ENCODE data around the gene PRR36.

PRR36 gene

GRCh38 chr19:7830823-7831222 lies 43.4 kb downstream of the PRR36 start:
- H3K4me1 ChIP-seq (ENCODE audit: insufficient read depth, low read length): no peaks in the 10 kb centered on the region; the same call in 1 of the 2 replicates
- no peaks in the 10 kb centered on the region for H3K36me3 ChIP-seq (ENCODE audit: insufficient read depth, low read length)
- no peaks in the 10 kb centered on the region for H3K9me3 ChIP-seq (ENCODE audit: control insufficient read depth, insufficient read depth, low read length)
- no peak overlapping the region; the same call in 1 of the 2 replicates for H3K9ac ChIP-seq (ENCODE audit: low read depth, low read length)

GRCh38 chr19:7830272-7830771 lies 43.9 kb downstream of the PRR36 start:
- no peaks in the 10 kb centered on the region for H3K36me3 ChIP-seq (ENCODE audit: insufficient read depth, low read length)
- no peaks in the 10 kb centered on the region for H3K9me3 ChIP-seq (ENCODE audit: control insufficient read depth, insufficient read depth, low read length)
- no peak overlapping the region; the same call in 1 of the 2 replicates for H3K9ac ChIP-seq (ENCODE audit: low read depth, low read length)
- H3K4me1 ChIP-seq (ENCODE audit: insufficient read depth, low read length): no peaks in the 10 kb centered on the region; the same call in 1 of the 2 replicates

DNA sequence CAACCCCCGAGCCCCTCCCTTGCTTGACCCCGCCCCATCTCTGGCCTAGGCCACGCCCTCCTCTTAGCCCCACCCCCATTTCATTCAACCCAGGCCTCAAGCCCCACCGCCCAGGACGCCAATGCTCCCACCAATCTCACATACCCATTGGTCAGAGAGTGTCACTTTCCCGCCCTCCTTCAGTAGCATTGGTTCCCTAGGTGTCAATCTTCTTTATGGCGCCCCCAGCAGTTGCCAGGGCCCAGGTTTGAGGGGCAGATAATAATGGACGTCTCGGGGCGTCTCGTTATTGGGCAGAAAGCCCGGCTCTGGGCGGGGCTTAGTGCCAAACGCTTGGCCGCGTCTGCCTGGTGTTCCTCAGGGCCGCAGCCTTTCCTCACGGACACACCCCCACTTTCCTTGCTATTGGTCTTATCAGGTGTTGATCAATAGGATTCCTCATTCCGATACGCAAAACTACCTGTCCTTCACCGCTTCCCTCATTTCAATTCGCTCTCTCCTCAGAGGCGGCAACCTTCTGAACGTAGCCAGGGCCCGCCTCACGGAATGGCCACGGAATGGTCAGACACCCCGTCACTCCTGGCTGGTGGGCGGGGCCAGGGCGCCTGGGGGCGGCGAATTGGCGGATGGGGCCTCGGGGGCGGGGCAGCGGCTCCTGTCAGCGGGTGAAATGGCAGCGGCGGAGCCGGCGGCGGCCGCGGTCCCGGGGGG lies 44.5 kb downstream of the PRR36 start, which contains the start of gene EVI5L:
Gene EVI5L, plus strand, starts transcription at position 658 of the 711 bp plus-strand sequence. CDS start 16,325 bp downstream, outside the sequence.
- peak within 1 kb of the TSS; percentile 55; the same call in 1 of the 2 replicates for H3K9ac ChIP-seq (ENCODE audit: low read depth, low read length)
- H3K4me1 ChIP-seq (ENCODE audit: insufficient read depth, low read length): no peaks in the 10 kb centered on the region; the same call in 1 of the 2 replicates
- no peaks in the 10 kb centered on the region for H3K36me3 ChIP-seq (ENCODE audit: insufficient read depth, low read length)
- H3K9me3 ChIP-seq (ENCODE audit: control insufficient read depth, insufficient read depth, low read length): no peaks in the 10 kb centered on the region

- no peaks in the 10 kb centered on the region for H3K9me3 ChIP-seq (ENCODE audit: control insufficient read depth, insufficient read depth, low read length)
- peak overlapping the region; percentile 55; the same call in 1 of the 2 replicates for H3K9ac ChIP-seq (ENCODE audit: low read depth, low read length)
- H3K4me1 ChIP-seq (ENCODE audit: insufficient read depth, low read length): no peaks in the 10 kb centered on the region; the same call in 1 of the 2 replicates
- no peaks in the 10 kb centered on the region for H3K36me3 ChIP-seq (ENCODE audit: insufficient read depth, low read length)
These were observed 45.0 kb downstream of the PRR36 start for GRCh38 chr19:7829166-7829520.

GRCh38 chr19:7823686-7824301 lies 50.4 kb downstream of the PRR36 start:
- no peak overlapping the region for H3K9ac ChIP-seq (ENCODE audit: low read depth, low read length)
- no peaks in the 10 kb centered on the region for H3K9me3 ChIP-seq (ENCODE audit: control insufficient read depth, insufficient read depth, low read length)
- H3K4me1 ChIP-seq (ENCODE audit: insufficient read depth, low read length): no peaks in the 10 kb centered on the region
- H3K36me3 ChIP-seq (ENCODE audit: insufficient read depth, low read length): no peaks in the 10 kb centered on the region

DNA sequence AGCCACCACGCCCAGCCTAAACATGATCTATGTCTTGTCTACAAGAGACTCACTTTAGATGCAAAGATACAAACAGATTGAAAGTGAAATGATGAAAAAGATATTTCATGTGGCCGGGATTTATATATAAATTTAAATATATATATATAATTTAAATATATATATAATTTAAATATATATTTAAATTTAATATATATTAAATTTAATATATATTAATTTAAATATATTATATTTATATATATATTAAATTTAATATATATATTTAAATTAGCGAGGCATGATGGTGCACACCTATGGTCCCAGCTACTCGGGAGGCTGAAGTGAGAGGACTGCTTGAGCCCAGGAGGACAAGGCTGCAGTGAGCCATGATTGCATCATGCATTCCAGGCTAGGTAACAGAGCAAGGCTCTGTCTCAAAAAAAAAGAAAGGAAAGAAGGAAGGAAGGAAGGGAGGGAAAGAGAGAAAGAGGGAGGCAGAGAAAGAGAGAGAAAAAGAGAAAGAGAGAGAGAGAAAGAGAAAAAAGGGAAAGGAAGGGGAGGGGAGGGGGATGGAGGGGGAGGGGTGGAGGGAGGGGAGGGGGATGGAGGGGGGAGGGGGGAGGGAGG lies 51.2 kb downstream of the PRR36 start:
- Histone ChIP-seq H3K4me1 (ENCODE audit: insufficient read depth, low read length) (no peaks in the 10 kb centered on the region), H3K9me3 (ENCODE audit: control insufficient read depth, insufficient read depth, low read length) (no peaks in the 10 kb centered on the region), H3K36me3 (ENCODE audit: insufficient read depth, low read length) (no peaks in the 10 kb centered on the region), H3K9ac (ENCODE audit: low read depth, low read length) (no peak overlapping the region)

GRCh38 chr19:7820588-7820987 lies 53.6 kb downstream of the PRR36 start:
- Histone ChIP-seq H3K9ac (ENCODE audit: low read depth, low read length) (no peak overlapping the region), H3K9me3 (ENCODE audit: control insufficient read depth, insufficient read depth, low read length) (0 out of 2 replicates have a peak, but pooled peaks cover 4% of the 10 kb centered on the region), H3K36me3 (ENCODE audit: insufficient read depth, low read length) (no peaks in the 10 kb centered on the region), H3K4me1 (ENCODE audit: insufficient read depth, low read length) (no peaks in the 10 kb centered on the region)

- H3K36me3 ChIP-seq (ENCODE audit: insufficient read depth, low read length): no peaks in the 10 kb centered on the region
These were observed 54.9 kb downstream of the PRR36 start for GRCh38 chr19:7819337-7819736.

GRCh38 chr19:7818806-7819205 lies 55.4 kb downstream of the PRR36 start:
- Histone ChIP-seq H3K9ac (ENCODE audit: low read depth, low read length) (no peak overlapping the region), H3K9me3 (ENCODE audit: control insufficient read depth, insufficient read depth, low read length) (0 out of 2 replicates have a peak, but pooled peaks cover 4% of the 10 kb centered on the region), H3K36me3 (ENCODE audit: insufficient read depth, low read length) (no peaks in the 10 kb centered on the region), H3K4me1 (ENCODE audit: insufficient read depth, low read length) (no peaks in the 10 kb centered on the region)

More at GRCh38 chr19:7819337-7819736, 54.9 kb downstream of the PRR36 start:
- 0 out of 2 replicates have a peak, but pooled peaks cover 4% of the 10 kb centered on the region for H3K9me3 ChIP-seq (ENCODE audit: control insufficient read depth, insufficient read depth, low read length)
- no peaks in the 10 kb centered on the region for H3K4me1 ChIP-seq (ENCODE audit: insufficient read depth, low read length)
- no peak overlapping the region for H3K9ac ChIP-seq (ENCODE audit: low read depth, low read length)
